Activated T-cell treated with anti-CD3 and anti-CD28 coated beads for 24 hours (primary cell): ENCODE data around the gene CDYL.

Source experiments
- DNase-seq: peaks from one replicate; pipeline ENCODE4 v3.0.0-alpha.2; 2020; ENCODE audit warnings: low read depth

The CDYL gene, protein sequence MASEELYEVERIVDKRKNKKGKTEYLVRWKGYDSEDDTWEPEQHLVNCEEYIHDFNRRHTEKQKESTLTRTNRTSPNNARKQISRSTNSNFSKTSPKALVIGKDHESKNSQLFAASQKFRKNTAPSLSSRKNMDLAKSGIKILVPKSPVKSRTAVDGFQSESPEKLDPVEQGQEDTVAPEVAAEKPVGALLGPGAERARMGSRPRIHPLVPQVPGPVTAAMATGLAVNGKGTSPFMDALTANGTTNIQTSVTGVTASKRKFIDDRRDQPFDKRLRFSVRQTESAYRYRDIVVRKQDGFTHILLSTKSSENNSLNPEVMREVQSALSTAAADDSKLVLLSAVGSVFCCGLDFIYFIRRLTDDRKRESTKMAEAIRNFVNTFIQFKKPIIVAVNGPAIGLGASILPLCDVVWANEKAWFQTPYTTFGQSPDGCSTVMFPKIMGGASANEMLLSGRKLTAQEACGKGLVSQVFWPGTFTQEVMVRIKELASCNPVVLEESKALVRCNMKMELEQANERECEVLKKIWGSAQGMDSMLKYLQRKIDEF

GRCh38 chr6:4776131-4776492 is at the start of gene CDYL:
CDYL (plus strand) TSS chr6:4776404; CDS start chr6:4776784, 380 bp downstream.
- DNase-seq = peak; percentile 85

DNA sequence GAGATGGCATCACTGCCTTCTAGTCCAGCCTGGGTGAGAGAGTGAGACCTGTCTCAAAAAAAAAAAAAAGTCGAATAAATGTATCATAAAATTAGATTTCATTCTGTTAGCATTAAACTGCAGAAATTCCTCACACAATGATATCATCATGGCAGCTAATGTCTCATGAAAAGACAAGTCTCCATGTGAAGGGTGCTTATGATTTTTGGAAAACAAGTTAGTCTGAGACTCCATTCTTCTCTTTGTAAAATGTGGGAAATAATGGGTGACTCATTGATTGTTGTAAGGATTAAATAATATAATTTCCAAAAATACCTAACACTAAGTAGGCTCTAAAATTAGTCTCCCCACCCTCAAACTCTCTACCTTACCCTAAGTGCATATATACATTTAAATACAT is 49.6 kb upstream of the CDYL start:
- DNase-seq = no peak

DNA sequence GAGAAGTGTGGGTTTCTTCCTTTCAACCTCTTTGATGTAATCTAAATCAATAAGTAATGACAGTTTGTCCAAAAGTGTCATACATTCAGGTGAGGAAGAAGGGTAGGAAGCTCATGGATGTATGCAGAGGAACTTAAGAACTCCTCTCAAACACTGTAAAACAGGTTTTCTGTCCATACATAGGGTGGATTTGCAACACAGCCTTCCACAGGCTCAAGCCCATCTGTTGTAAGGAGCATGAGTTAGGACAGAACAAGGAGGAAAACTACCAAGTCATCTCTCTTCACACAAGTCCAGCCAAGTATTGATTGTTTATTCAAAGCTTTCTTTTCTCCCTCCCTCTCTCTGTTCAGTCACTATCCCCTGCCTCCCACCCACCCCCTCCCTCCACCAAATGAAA is 49.0 kb upstream of the CDYL start:
- no peak for DNase-seq

- no peak for DNase-seq
These were observed 48.4 kb upstream of the CDYL start for GRCh38 chr6:4727671-4728435.

- DNase-seq = no peak
These were observed 47.8 kb upstream of the CDYL start for GRCh38 chr6:4728436-4728769.

DNA sequence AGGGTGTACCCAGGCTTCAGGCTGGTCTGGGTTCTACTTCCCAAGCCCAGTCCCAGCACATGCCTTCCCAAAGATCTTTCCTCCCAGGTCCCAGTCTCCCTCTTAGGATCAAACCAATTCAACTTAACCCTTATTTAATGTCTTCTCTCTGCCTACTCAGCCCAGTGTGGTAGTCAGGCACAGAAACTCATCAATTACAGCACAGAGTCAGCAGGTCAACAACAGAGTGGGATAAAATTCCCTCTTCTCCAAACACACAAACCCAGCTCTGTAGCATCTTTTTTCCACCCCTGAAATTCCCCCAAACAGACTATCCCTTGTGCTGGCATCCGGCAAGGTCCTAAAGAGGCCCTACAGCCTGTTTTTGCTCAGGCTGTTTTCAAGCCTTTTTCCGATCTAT is 47.3 kb upstream of the CDYL start:
- DNase-seq = no peak

DNA sequence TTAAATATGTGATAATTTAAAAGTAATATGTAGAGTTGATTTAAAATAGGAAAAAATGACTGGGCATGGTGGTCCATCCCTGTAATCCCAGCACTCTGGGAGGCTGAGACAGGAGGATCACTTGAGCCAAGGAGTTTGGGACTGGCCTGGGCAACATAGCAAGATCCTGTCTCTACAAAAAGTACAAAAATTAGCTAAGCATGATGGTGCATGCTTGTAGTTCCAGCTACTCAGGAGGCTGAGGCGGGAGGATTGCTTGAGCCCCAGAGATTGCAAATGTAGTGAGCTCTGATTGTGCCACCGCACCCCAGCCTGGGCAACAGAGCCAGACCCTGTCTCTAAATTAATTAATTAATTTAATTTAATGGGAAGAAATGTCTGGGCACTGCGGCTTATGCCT is 44.2 kb upstream of the CDYL start:
- no peak for DNase-seq

DNA sequence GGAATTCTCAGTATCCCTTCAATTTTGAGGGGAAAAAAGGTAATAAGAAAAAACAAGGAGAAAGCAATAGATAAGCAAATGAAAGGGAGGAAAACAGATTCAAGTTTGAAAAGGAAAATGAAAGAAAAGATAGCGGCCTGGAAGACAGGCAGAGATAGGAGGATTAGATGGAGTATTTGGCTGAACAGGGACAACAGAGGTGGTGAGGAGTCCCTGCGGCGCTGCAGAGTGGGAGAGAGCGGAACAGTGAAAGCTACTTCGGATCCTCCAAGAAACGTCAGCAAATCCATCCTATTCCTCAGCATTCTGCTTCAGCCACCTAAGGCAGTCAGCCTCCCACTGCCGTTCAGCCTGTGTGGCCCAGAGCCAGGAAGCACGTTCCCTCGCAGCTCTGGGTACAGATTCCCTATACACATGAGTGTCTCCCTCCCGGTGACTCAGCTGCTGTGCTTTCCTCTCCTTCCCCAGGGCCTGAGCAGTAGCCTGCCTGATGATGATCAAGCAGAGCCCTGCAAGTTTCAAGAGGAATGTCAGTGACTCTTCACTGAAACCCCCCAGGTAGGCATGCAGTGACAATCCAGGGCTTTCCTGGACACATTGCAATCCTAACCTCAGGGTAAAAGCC is 43.4 kb upstream of the CDYL start:
- no peak for DNase-seq

GRCh38 chr6:4736371-4736873 is 39.8 kb upstream of the CDYL start:
- DNase-seq = no peak

- DNase-seq = no peak
These were observed 36.2 kb upstream of the CDYL start for GRCh38 chr6:4740032-4740431.

GRCh38 chr6:4743062-4743461 is 33.1 kb upstream of the CDYL start:
- DNase-seq = no peak

DNA sequence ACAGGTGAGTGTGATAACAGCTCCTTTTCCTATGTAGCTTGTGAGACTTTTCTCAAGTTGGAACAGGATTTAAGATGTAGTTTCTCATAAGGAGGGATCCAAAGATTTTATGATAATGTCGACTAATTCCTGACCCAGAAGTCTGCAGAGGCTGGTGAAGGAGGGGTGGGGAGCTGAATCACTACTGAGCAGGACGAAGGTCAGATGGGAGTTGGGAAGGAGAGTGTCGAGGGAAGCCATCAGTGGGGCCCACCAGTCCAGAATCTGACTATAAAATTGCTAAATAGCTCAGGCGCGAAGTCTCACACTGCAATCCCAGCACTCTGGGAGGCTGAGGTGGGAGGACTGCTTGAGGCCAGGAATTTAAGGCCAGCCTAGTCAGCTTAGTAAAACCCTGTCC is 32.3 kb upstream of the CDYL start:
- DNase-seq = no peak

GRCh38 chr6:4747588-4747987 is 28.6 kb upstream of the CDYL start:
- DNase-seq = no peak

DNA sequence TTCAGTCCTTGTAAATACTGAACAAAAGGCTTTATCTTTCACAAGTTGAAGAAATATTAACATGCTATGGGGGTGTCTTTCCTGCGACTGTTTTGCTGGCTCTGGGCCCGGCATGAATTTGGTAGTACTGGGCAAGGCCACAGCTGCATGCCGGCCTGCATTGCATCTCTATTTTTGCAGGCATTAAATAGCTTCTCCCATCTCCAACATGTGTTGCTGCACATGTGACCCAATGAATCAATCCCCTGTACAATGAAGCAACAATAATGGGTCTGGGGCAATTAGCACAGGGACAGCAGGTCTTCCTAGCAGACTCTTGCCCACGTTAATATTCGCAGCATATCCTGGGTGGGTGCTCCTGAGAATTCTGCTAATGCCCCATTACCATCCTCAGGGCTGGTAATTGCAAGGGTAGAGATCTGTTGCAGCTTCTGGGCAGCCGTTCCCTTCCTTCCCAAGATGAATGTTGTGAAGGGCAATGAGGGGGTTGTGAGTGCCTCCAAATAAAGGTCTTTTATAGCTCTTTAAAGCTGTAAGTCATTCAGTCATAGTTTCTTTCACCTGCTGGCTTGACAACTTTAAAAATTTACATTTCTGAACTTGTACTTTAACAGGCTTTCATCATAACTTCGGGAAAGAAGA is 24.3 kb upstream of the CDYL start:
- no peak for DNase-seq

- no peak for DNase-seq
These were observed 20.0 kb upstream of the CDYL start for GRCh38 chr6:4756247-4756646.

GRCh38 chr6:4759997-4760396 is 16.2 kb upstream of the CDYL start:
- DNase-seq = no peak

DNA sequence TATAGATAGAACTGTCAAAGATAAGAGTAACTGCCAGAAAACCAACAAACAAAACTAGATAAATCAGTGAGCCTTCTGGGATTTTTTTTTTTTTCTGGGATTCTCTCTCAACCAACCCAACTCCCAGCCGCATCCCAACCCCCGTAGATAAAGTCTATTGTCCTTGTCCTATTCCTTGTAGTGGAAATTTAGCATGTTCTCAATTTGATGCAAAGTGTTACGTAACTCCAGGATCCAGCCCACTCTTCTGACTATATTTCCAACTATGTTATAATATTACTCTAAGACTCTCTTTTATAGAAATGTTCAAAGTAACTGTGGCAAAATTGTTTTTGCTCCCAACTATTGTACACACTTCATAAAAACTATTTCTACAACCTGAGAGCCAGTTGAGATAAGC is 15.4 kb upstream of the CDYL start:
- DNase-seq = no peak

GRCh38 chr6:4762294-4762693 is 13.9 kb upstream of the CDYL start:
- DNase-seq = no peak

GRCh38 chr6:4763921-4764320 is 12.3 kb upstream of the CDYL start:
- DNase-seq = no peak

DNA sequence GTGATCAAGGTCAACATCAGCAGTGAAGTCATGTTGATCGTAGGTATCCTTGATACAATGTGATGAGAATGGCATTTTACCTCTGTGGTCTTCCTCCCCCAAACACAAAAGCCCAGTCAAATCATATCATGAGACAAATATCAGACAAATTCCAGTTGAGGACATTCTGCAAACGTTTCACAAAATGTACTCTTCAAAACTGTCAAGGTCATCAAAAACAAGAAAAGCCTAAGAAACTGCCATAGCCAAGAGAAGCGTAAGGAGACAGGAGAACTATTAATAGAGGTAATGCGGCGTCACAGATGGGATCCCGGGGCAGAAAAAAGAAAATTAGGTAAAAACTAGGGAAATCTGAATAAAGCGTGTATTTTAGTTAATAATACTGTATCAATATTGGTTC is 7.4 kb upstream of the CDYL start:
- DNase-seq = no peak

GRCh38 chr6:4772750-4773149 is 3.5 kb upstream of the CDYL start:
- no peak for DNase-seq

DNA sequence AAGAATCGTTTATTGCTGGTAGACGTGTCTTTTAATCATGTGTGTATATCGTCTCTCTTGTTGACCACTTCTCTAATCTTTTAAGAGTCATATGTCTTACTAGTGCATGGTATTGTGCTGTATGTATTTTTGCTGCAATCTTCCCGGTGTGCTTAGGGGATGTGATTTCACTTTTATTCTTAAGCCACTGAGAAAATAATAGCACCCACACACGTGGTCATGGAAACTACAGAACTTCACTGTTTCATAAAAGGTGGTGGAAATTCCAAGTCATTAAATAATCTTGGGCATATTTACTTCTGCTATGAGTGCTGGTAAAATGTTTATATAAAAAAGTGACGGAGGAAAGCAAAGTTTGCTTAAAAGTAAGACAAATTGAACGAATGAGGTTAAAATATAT is 3.0 kb upstream of the CDYL start:
- DNase-seq = no peak
